Fibroblast of gingiva (primary cell): Measurements from ENCODE around the gene PGR.

Experiments used
- DNase-seq: peaks from one replicate; pipeline ENCODE4 v3.0.0-alpha.2; 2011; ENCODE audit warnings: low read depth

Gene PGR

DNA sequence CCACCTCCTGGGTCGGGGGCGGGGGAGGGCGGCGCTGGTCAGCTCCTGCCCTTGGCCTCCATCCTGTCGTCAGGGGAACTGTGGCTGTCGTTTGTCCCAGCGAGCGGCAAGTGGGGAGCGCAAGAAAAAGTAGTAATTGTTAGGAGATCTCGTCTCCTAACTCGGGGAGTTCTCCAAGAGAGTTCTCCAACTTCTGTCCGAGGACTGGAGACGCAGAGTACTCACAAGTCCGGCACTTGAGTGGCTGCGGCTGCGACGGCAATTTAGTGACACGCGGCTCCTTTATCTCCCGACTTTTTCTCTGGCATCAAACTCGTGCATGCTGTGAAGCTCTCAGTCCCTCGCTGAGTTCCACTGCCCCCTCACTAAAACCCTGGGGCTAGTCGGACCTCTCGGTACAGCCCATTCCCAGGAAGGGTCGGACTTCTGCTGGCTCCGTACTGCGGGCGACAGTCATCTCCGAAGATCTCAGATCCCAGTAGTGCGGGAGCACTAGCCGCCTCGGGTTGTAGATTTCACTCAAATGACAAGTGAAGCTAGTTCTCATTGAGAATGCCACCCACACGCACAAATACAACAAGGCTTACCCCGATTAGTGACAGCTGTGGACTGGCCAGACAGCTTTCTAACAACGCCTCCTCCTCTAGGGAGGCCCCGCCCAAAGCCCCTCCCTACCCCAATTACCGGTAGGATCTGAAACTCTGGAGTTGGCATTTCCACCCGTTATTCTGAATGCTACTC, at the start of gene PGR:
TSS of gene PGR (minus strand) at position 611 of the 741 bp plus-strand sequence. CDS start 743 bp downstream, outside the sequence.
- DNase-seq, result no peak

DNA sequence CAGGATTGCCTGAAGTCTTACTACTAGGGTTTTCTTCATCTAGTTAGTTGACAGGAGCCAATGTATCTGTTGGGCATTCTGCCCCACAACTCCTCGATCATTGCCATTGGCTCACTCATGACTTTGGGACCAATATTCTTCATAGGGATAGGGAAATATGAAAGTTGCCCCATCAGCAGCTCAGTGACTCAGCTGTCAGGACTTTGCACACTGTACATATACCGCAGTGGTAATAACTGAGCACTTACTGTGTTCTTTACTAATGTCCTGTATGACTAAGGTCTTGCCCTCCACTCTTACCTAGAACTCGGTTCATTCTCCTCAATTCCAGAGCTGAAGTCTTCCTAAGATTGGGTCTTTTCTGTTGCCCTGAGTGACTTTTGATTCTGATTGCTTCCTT, 46.8 kb upstream of the PGR start:
- no peak for DNase-seq

DNA sequence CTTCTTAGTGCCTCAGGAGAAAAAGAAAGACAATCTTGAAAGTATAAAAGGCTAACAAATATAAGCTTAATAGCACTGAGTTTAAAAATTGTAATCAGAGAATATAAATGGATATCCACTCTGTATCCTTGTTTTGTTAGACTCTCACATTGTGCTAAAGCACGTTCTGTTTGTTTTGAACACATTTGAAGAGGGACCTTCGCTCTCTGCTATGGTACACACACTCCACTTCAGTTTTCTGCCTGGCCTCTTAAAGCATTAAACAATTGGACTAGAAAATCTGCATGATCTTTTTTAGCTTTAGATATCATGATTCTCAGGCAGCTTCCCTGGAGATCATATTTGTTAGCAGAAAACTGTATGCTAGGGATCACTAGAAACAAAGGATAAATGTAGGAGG, 40.3 kb upstream of the PGR start:
- DNase-seq, result no peak

DNA sequence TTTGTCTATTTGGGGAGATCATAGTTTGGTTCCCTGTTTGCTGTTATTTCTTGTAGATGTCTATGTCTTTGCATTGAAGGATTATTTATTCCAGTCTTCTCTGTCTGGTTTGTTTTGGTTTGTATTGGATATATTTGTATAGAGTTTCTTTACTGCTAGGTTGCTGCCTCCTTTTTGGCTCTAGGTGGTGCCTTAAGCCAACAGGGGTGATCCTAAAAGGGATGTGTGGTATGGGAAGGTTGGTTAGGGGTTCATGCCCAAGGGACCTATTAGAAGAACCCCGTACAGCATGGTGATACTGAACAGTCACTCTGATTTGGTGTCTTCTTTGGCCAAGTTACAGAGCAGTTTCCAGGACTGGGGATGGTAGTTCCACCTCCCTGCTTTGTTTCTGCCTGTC, 36.4 kb upstream of the PGR start:
- DNase-seq, result no peak

DNA sequence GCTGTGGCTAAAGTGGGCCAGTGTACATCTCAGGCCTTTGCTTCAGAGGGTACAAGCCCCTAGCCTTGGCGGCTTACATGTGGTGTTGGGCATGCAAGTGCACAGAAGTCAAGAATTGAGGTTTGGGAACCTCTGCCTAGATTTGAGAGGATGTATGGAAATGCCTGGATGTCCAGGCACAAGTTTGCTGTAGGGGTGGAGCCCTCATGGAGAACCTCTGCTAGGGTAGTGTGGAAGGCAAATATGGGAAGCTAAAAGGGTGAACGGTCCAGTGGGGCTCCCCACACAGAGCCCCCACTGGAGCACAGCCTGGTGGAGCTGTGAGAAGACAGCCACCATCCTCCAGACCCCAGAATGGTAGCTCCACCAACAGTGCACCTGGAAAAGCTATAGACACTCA, 28.5 kb upstream of the PGR start:
- no peak for DNase-seq

DNA sequence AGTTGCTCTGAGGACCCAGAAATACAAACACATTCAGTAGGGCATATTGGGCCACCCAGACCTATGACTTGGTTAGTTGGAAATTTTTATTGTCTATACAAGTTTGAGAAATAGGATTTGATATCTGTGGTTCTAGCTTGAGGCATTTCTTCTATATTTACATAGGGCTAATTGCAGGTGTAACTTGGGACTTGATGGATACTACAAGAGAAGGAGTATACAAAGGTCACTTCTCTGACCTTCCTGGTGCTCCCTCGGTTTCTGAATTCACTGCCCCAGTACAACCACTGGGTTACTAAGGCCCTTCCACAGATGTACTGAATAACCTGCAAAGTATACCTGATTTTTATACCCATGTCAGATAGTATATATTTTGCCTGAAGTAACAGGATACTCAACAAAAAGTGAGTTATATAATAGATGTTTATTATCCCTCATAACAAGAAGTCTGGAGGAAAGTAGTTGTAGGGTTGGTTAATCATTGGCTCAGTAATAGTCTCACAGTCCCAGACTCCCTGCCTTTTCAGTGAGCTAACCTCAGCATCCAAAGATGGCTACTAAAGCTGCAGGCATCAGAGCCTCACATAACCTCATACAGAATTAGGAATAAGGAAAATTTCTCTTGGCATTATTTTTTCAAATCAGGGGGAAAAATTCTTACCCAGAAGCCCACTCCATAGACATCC, 8.8 kb upstream of the PGR start:
- no peak for DNase-seq

DNA sequence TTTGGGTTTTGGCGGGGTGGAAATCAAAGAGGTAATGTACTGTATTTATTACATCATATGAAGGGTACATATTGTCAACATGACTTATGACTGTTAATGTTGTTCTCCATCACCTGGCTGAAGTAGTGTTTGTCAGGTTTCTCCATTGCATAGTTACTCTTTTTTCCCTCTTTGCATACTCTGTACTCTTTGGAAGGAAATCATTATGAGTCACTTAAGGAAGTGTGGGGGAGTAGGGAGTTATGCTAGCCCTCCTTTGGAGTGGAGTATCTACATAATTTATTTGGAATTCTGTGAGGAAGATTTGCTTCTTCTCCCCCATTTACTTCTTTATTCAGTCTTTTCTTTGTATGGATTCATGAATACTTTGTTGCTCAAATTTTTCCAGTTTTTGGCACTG, 3.6 kb upstream of the PGR start:
- no peak for DNase-seq

DNA sequence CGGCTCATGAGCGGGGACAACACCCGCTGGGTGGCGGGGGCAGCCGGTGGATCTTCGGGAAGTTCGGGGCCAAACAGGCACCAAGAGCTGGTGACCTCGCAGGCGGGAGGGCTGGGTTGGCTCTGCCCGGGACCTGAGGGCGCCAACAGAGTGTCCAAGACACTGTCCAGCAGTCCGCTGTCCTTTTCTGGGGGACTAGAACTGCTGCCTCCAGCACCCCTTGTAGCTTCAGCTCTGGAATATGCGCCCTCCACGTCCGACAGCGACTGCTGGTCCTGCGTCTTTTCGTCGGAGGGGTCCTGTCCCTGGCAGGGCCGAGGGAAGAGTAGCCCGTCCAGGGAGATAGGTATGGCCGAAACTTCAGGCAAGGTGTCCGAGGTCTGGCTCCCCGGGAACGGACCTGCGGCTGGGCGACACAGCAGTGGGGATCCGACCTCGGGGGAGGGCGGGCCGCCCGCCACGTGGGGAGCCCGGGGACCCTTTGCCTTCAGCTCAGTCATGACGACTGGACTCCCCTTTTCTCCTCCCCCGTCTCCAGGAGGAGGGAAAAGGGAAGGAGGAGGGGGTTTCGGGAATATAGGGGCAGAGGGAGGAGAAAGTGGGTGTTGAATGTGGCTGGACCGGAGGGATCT, 926 bp downstream of the PGR start:
- DNase-seq, result no peak

DNA sequence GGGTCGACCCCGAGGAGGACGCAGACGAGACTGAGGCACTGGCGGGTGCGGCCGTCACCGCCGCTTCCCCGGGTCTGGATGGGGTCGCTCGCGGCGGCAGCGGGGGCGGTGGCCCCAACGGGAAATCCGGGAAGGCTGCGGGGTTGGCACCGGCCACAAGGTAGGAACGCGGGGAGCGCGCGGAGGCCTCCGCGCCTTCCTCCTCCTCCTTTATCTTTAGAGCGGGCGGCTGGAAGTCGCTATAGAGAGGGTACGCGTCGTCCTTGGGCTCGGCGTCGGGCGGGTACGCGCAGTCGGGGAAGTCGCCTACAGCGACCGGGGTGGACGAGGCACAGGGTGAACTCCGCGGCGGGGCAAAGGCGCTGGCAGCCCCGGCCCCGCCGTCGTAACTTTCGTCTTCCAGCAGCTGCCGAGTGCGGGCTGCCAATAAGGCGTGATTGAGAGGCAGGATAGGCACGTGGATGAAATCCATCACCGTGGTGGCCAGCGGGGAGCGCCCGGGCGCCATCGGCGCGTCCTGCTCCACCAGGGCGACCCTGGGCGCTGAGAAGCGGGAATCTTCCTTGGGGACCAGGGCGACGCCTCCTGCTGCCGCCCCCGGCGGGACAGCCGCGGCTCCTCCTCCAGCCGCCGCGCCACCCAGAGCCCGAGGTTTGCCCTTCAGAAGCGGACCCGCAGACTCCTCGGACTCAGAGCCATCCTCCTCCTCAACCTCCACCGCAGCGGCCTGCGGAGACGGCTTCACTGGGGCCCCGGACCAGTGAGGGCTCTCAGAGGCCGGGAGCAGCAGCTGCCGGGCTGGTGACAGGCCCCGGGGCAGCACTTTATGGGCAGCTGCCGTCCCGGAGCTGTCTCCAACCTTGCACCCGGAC, 1.7 kb downstream of the PGR start:
- peak; percentile 3 for DNase-seq

DNA sequence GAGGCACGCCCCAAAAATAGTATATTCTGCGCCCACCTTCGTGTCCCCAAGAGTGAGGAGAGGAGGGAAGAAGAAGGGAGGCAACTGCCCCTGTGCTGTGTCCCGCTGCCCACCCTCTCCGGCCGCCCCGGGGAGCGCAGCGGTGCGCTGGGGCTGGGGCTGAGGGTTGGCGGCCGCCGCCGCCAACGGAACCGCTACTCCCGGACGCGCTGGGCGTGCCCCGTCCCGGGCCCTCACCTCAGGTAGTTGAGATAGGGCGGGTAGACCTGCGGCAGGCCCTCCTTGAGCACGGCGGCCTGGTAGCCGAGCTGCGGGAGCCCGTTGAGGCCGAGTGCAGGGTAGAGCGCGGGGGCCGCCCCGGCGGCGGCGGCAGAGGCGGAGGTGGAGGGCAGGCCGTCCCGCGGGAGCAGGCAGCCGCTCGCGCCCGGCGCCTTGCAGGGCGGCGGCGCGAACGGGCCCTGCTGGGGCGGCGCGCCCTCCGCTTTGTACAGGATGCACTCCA, 2.4 kb downstream of the PGR start:
- DNase-seq, result no peak

DNA sequence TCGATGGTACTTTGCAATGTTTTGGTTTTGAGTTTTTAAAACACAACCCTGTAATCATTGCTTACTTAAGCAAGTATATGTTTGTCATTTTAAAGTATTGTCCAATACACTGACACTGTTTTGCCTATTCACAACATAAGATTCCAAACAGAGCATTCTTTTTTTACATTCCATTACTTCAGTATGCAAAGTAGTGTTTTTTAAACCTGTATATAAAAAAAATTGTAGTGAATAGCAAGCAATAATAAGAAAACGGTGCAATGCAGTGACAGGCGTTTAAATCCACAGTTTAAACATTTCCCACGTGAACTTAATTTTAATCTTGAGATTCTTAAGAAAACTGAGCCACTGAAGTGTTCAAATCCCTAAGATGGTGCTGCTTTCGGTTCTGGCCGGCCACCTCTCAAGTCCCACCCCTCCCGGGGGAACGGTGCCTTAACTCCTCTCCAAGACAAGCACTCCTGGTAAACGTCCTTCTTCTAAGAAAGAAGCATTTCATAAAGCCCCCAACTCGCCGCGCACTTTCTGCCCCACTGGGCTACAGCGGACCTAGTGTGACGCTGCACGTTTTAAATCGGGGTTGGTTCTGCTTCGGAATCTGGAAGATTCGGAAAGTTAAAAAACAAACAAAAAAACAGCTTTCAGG, 2.9 kb downstream of the PGR start:
- DNase-seq, result peak; percentile 8

DNA sequence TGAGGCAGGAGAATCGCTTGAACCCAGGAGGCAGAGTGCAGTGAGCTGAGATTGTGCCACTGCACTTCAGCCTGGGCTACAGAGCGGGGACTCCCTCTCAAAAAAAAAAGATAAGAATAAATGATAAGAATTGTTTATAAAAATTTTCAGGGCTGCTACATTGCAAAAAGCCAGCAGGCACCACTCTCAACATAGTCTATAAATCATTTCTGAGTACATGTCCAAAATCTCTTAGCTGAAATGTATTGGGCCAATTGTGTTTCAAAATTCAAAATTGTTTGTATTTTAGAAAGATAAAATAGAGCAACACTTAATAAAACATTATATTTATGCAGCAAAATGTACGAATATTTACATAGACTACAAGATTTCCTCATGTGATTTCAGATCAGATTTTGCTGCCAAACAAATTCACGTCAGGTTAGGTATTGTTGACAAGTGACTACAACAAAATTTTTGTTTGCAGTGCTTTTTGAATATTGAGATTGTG, 13.9 kb downstream of the PGR start:
- DNase-seq, result no peak

DNA sequence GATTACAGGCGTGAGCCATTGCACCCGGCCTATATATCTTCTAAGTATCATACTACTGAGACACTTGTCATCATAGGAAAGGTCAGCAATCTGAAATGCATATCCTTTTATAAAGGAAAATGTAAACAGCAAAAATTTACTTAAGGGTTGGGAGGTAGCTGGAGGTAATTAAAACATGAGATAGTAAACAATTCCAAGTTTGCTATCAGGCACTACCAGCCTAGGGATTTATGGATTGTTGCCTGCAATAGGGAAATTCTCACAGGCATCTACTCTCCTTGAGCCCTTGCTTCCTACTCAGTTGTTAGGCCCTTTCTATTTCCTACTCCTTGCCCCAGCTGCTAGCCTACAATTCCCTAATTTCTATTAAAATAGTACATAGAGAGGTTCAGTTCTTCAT, 16.1 kb downstream of the PGR start:
- no peak for DNase-seq

DNA sequence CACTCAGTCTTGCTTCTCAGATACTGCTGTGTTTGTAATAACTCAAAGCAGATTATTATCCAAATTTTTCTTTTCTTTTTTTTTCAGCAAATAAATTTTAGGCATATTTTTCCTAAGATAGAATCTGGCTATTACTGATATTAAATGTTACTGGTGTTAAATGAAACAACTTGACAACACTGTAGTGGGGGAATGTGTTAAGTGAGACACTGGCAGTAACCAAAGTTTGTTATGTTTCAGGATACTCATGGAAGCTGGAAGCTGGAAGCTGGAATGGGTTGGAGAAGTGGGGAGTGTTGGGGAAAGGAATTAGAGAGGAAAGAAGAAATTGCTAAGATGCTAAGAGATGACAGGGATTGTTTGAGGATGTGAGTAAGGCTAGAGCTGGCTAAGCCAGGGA, 24.9 kb downstream of the PGR start:
- no peak for DNase-seq

DNA sequence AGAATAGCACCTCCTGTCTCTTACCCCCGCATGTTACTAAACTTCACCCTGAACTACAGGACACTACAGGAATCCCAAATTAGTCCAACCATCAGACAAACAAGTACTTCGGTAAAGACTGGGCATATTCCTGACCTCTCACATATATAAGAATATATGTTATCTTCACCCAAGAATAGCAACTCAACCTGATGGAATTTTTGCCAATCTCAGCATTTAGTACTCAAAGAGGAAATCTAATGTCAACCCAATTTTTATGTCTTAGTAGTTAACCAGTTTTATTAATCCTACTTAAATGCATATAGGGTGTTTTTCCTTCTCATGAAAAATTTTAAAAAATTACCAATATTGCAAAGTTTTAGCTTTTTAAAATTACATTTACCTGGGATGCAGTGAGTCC, 26.2 kb downstream of the PGR start:
- DNase-seq, result no peak

DNA sequence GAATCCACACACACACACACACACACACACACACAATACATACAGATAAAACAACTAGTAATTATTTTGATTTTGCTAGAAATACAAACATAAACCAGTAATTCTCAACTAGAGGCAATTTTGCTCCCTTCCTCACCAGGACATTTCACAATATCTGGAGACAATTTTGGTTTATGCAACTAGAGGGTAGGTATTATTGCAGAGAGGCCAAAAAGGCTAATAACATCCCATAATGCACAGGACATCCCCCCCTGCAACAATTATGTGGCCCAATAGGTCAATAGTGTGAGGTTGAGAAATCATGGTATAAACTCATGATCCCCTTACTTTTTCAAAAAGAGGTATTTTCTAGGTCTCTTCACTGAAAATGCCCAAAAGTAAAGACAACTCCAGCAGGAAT, 29.0 kb downstream of the PGR start:
- DNase-seq, result no peak

DNA sequence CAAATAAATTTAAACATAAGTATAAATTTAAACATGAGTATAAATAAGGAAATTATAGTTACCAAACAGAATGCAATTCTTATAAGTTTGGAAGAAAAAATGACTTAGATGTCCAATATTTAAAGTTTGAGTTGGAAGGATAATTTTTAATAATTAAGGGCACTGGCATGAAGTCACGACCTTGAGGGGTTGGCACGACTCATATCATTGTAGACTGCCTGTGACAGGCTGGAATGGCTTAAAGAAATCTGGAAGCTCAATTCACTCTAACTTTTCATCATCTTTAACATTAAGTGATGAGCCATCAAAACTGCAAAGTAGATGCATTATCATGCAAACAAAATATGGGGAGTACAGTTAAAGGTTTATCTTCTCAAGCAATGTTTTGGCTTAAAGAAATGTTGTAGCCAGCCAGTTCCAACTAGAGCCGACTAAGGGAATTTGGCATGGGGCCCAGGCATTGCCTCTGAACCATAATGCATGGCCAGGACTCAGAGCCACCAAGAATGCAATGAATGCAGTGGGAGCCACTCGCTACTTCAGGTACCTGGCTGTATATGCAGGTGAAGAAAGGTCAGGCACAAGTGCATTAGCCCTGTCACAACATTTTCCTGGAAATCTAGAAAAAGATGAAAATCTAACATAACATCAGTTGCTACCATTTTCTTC, 33.4 kb downstream of the PGR start:
- no peak for DNase-seq

DNA sequence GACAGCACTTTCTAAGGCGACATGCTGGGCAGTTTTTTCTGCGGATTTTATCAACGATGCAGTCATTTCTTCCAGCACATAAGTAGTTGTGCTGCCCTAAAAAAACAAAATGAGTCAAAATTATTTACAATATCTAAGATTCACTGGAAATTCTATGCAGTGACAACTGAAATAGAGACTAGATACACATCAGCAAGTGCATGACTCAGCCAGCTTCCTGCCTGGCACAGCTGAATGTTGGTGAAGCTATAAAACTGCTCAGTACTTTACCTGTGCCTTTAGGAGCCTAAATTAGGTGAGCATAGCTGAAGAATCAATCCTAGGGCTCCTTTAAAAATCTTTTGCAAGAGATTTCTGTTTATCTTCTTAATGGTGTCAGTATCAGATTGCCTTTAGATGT, 37.8 kb downstream of the PGR start:
- no peak for DNase-seq

DNA sequence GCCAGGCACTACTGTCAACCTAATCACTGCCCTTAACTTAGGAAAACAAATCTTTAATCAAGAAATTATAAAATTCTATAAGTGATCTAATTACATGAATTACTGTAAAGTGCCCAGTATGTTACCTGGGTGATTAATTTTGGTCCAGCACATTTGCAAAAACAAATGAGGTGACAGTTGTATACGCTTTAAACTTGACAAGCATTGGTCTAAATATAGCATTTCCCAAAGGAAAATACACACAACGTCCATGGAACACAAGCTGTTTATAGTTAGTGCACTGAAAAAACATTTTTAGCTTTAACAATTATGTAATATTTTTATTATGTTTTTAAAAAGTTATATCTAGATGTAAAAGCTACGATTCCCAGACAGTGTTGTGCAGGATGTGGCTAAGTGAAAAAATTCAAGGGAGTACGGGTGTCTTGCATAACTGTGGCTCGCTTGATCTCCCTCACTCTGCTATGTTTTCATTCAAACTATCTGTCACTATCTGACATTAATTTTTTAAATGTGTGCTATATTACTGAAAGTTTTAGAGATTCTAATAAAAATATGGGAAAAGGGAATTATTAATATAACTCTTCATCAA, 38.8 kb downstream of the PGR start:
- DNase-seq, result no peak

DNA sequence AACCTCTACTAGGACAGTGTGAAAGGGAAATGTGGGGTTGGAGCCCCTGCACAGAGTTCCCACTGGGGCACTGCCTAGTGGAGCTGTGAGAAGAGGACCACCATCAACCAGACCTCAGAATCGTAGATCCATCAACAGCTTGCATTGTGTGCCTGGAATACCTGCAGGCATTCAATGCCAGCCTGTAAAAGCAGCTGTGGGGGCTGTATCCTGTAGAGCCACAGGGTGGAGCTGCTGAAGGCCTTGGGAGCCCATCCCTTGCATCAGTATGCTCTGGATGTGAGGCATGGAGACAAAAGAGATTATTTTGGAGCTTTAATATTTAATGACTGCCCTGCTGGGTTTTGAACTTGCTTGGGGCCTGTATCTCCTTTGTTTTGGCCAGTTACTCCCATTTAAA, 46.3 kb downstream of the PGR start:
- DNase-seq, result no peak

DNA sequence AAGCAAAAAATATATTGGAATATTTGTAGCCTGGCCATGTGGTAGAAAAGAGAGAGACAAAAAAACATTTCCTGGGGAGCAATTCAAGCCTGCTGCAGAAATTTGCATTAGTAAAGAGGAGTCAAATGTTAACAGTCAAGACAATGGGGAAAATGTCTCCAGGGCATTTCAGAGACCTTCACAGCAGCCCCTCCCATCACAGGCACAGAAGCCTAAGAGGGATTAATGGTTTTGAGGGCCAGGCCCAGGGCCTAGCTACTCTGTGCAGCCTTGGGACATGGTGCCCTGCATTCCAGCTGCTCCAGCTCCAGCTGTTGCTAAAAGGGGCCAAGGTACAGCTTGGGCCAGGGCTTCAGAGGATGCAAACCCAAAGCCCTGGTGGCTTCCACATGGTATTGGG, 46.8 kb downstream of the PGR start:
- DNase-seq, result no peak
